HG02970 (cell line): ENCODE measurements around the gene CDCA4.
"Not testable (repeated sequence)": the region's sequence is repeated elsewhere in the genome, so short reads cannot be mapped to it uniquely, and the experiment has no call there.

Experiments used
- ATAC-seq: cut with Tn5 transposase; IDR thresholded peaks from one replicate; pipeline ENCODE4 v1.9.1; 2021; ENCODE audit warnings: mild to moderate bottlenecking, moderate library complexity, moderate number of reproducible peaks; ENCODE audit not compliant: unreplicated experiment, low FRiP score

CDCA4 gene

GRCh38 chr14:105020815-105021655 is at the start of gene CDCA4:
TSS of gene CDCA4 (minus strand) at chr14:105021083. CDS start at chr14:105011929, 9,154 bp downstream.
- peak; percentile 83 for ATAC-seq

- ATAC-seq = peak; percentile 44
These were observed 49.2 kb upstream of the CDCA4 start for GRCh38 chr14:105069871-105070759.

GRCh38 chr14:105069522-105069870 is 48.6 kb upstream of the CDCA4 start:
- no peak for ATAC-seq

- no peak for ATAC-seq
These were observed 47.9 kb upstream of the CDCA4 start for GRCh38 chr14:105068818-105069217.

- ATAC-seq = no peak
These were observed 47.1 kb upstream of the CDCA4 start for GRCh38 chr14:105067969-105068301.

- no peak for ATAC-seq
These were observed 46.5 kb upstream of the CDCA4 start for GRCh38 chr14:105067140-105067968.

GRCh38 chr14:105066240-105067071 is 45.6 kb upstream of the CDCA4 start:
- ATAC-seq = no peak

GRCh38 chr14:105065280-105066228 is 44.7 kb upstream of the CDCA4 start, which contains the start of gene GPR132:
TSS of gene GPR132 (minus strand) at chr14:105065430. CDS start at chr14:105055420, 10,010 bp downstream.
- peak; percentile 34 for ATAC-seq

- ATAC-seq = no peak
These were observed 43.8 kb upstream of the CDCA4 start for GRCh38 chr14:105064721-105065143.

GRCh38 chr14:105064001-105064400 is 43.1 kb upstream of the CDCA4 start:
- ATAC-seq = no peak

- ATAC-seq = not testable (repeated sequence)
These were observed 42.6 kb upstream of the CDCA4 start for GRCh38 chr14:105063506-105063905.

- no peak for ATAC-seq
These were observed 42.2 kb upstream of the CDCA4 start for GRCh38 chr14:105063056-105063455.

GRCh38 chr14:105062048-105062433 is 41.2 kb upstream of the CDCA4 start:
- no peak for ATAC-seq

GRCh38 chr14:105061428-105062047 is 40.7 kb upstream of the CDCA4 start:
- ATAC-seq = no peak

GRCh38 chr14:105060751-105061427 is 40.0 kb upstream of the CDCA4 start:
- no peak for ATAC-seq

GRCh38 chr14:105059925-105060565 is 39.2 kb upstream of the CDCA4 start:
- no peak for ATAC-seq
